Smooth muscle cell (in vitro differentiated cells): ENCODE data around the gene CENPP. TPM values are rescaled to one million over a fixed set of nuclear protein-coding genes. Genes with fewer than 3 reads are reported as not detected.

Experiments used
- DNase-seq: peaks from one replicate; lab custom pipeline; 2025; ENCODE audit not compliant: unreplicated experiment; lab: John Stamatoyannopoulos, UW
- H2AFZ ChIP-seq: fragments of 200-600 bp; sonication (generic); 2 replicates; pipeline ENCODE4 v1.6.0; 2016; ENCODE audit warnings: antibody characterized with exemption, low read depth, mild to moderate bottlenecking
- H3F3A ChIP-seq: fragments of 200-600 bp; sonication (generic); 2 replicates; pipeline ENCODE4 v1.6.0; 2017; ENCODE audit warnings: antibody characterized with exemption, low read depth
- H3K27ac ChIP-seq: fragments of 200-600 bp; sonication (generic); 2 replicates; pipeline ENCODE4 v1.5.1; 2016; ENCODE audit warnings: low read depth, mild to moderate bottlenecking
- H3K27me3 ChIP-seq: fragments of 200-600 bp; sonication (generic); 2 replicates; pipeline ENCODE4 v1.6.1; 2016; ENCODE audit warnings: low read depth, mild to moderate bottlenecking
- H3K36me3 ChIP-seq: fragments of 200-600 bp; sonication (generic); 2 replicates; pipeline ENCODE4 v1.5.1; 2016; ENCODE audit warnings: low read depth
- H3K4me1 ChIP-seq: fragments of 200-600 bp; sonication (generic); 2 replicates; pipeline ENCODE4 v1.5.1; 2016; ENCODE audit warnings: low read depth
- H3K4me2 ChIP-seq: fragments of 200-600 bp; sonication (generic); 2 replicates; pipeline ENCODE4 v1.6.0; 2016; ENCODE audit warnings: mild to moderate bottlenecking
- H3K4me3 ChIP-seq: fragments of 200-600 bp; sonication (generic); 2 replicates; pipeline ENCODE4 v1.5.1; 2016; ENCODE audit warnings: mild to moderate bottlenecking
- H3K79me2 ChIP-seq: fragments of 200-600 bp; sonication (generic); 2 replicates; pipeline ENCODE4 v1.6.0; 2016; ENCODE audit warnings: low read depth, mild to moderate bottlenecking
- H3K9ac ChIP-seq: fragments of 200-600 bp; sonication (generic); 2 replicates; pipeline ENCODE4 v1.6.0; 2016; ENCODE audit warnings: low read depth
- H3K9me3 ChIP-seq: fragments of 200-600 bp; sonication (generic); replicated peaks from 2 replicates; pipeline ENCODE4 v1.5.1; 2016; ENCODE audit warnings: low read depth
- H4K20me1 ChIP-seq: fragments of 200-600 bp; sonication (generic); 2 replicates; pipeline ENCODE4 v1.6.0; 2016; ENCODE audit warnings: low read depth
- CTCF ChIP-seq: fragments of 200-600 bp; sonication (generic); IDR thresholded peaks from 2 replicates; pipeline ENCODE4 v1.5.1; 2017; ENCODE audit warnings: borderline replicate concordance, mild to moderate bottlenecking, antibody characterized with exemption; ENCODE audit not compliant: insufficient read depth, poor library complexity, severe bottlenecking
- WGBS: methylation state at CpG from one replicate; pipeline ENCODE4 v1.1.7; 2016; ENCODE audit warnings: low lambda C conversion rate; 5-methylcytosine and 5-hydroxymethylcytosine counted together
- polyA plus RNA-seq: library from polyadenylated mRNA; unstranded; fragments of >200 nt; fragmentation: Nextera tagmentation; extraction: Ambion mirVana; gene quantifications from 2 replicates; pipeline ENCODE4 v1.2.1, GENCODE V29; 2016
- total RNA-seq: library from RNA; depleted of rRNA; stranded (reverse); fragments of >200 nt; gene quantifications from 2 replicates; pipeline ENCODE4 v1.2.3, GENCODE V29; 2014

The CENPP gene
- total and polyA plus RNA-seq, 2 experiments from 2014 or later: 4.2 to 17.5 TPM

GRCh38 chr9:92654481-92655301 is 328.9 kb downstream of the CENPP start:
- Histone ChIP-seq H3K4me2 (no peak overlapping the region), H3K9ac (no peak overlapping the region)

DNA sequence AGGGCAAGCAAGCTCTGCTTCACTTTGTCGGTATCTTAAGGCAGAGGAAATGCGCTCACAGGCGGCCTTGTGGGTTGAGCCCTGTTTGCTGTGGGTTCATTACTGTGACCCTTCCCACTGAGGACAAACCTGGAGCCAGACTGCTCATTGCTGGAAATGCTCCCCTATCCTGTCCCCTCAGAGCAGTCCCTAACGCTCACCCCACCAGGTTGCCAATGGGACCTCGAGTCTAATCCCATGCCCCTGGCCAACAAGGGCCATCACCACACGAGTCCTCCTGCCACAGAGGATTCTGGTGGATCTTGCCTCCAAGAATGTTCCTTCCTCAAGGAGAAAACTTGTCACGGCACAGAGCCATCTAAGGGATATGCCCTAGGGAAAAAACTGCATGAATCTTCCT is 329.6 kb downstream of the CENPP start:
- no peak for TF ChIP-seq CTCF
- H3F3A ChIP-seq: no peaks in the 10 kb centered on the region
- H3K9ac ChIP-seq: no peak overlapping the region
- H3K9me3 ChIP-seq: no peaks in the 10 kb centered on the region
- peak overlapping the region; percentile 7 for H3K27ac ChIP-seq
- peaks cover 19% of the 10 kb centered on the region for H3K79me2 ChIP-seq
- no peaks in the 10 kb centered on the region for H3K27me3 ChIP-seq
- H2AFZ ChIP-seq: no peak overlapping the region
- H3K4me3 ChIP-seq: no peak overlapping the region
- WGBS: 96% methylated on average over 7 of the region's 7 CpGs
- H3K4me2 ChIP-seq: no peak overlapping the region
- peaks cover 63% of the 10 kb centered on the region for H4K20me1 ChIP-seq
- H3K36me3 ChIP-seq: no peaks in the 10 kb centered on the region
- H3K4me1 ChIP-seq: peaks cover 11% of the 10 kb centered on the region
- no peak for DNase-seq

More at GRCh38 chr9:92654481-92655301, 328.9 kb downstream of the CENPP start:
- Histone ChIP-seq H3K27me3 (no peaks in the 10 kb centered on the region), H3K36me3 (no peaks in the 10 kb centered on the region), H3K27ac (no peak overlapping the region), H2AFZ (no peak overlapping the region), H3K79me2 (peaks cover 13% of the 10 kb centered on the region), H3K4me1 (peaks cover 9% of the 10 kb centered on the region), H3K4me3 (no peak overlapping the region), H4K20me1 (peaks cover 56% of the 10 kb centered on the region), H3F3A (no peaks in the 10 kb centered on the region), H3K9me3 (no peaks in the 10 kb centered on the region)
- TF ChIP-seq CTCF: no peak
- WGBS: 87% methylated on average over 19 of the region's 19 CpGs
- no peak for DNase-seq

GRCh38 chr9:92655896-92656536 is 330.3 kb downstream of the CENPP start:
- whole genome bisulfite sequencing: 91% methylated on average over 9 of the region's 9 CpGs
- Histone ChIP-seq H3K9ac (no peak overlapping the region), H3K9me3 (no peaks in the 10 kb centered on the region), H3K27me3 (no peaks in the 10 kb centered on the region), H3K4me1 (peaks cover 11% of the 10 kb centered on the region), H3F3A (no peaks in the 10 kb centered on the region), H3K4me2 (no peak overlapping the region), H4K20me1 (peaks cover 63% of the 10 kb centered on the region), H3K36me3 (no peaks in the 10 kb centered on the region), H3K79me2 (peaks cover 25% of the 10 kb centered on the region), H3K4me3 (no peak overlapping the region), H2AFZ (no peak overlapping the region), H3K27ac (peak overlapping the region; percentile 7)
- no peak for TF ChIP-seq CTCF
- DNase-seq: no peak

- TF ChIP-seq CTCF: no peak
- H3K4me2 ChIP-seq: no peak overlapping the region
- no peaks in the 10 kb centered on the region for H3K9me3 ChIP-seq
- peaks cover 63% of the 10 kb centered on the region for H4K20me1 ChIP-seq
- H3K27me3 ChIP-seq: no peaks in the 10 kb centered on the region
- H3K4me3 ChIP-seq: no peak overlapping the region
- WGBS: 94% methylated on average over 11 of the region's 11 CpGs
- no peak overlapping the region for H3K9ac ChIP-seq
- no peaks in the 10 kb centered on the region for H3K36me3 ChIP-seq
- no peak overlapping the region for H3K27ac ChIP-seq
- no peaks in the 10 kb centered on the region for H3F3A ChIP-seq
- peaks cover 30% of the 10 kb centered on the region for H3K79me2 ChIP-seq
- no peak overlapping the region for H2AFZ ChIP-seq
- peaks cover 11% of the 10 kb centered on the region for H3K4me1 ChIP-seq
- no peak for DNase-seq
Measured at GRCh38 chr9:92656537-92656925, 330.8 kb downstream of the CENPP start.
